OCI-LY3 (cell line): ENCODE results near the gene SYTL3.

Experiments used
- EZH2phosphoT487 ChIP-seq: fragments of 200-600 bp; shearing (Covaris generic); IDR thresholded peaks from 2 replicates; pipeline ENCODE4 v1.6.1; 2018; ENCODE audit warnings: antibody characterized with exemption, mixed run types, low read depth
- TF ChIP-seq, protein P1 (sequence below): fragments of 200-600, 300-600 bp; sonication (generic); IDR thresholded peaks from 2 replicates; pipeline ENCODE4 v1.5.1; 2014; ENCODE audit warnings: antibody characterized with exemption, low read length, low read depth

DNA sequence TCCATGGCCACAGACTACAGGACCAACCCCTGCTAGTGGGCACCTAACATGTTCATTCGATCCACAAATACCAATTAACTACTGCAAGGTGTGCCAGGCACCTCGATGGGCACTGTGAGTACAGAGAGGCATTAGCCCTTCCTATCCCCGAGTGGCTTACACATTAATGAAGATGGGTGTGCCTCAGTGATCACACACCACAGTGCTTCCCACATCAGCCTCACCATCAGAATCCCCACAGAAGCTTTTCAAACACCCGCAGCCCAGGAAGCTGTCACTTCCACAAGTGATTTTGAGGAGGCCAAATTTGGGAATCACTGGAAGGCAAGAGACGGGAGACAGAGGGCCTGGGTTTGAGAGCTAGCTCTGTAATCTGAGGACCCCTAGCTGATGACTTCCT is 145.7 kb downstream of the SYTL3 start:
- TF ChIP-seq, protein P1, sequence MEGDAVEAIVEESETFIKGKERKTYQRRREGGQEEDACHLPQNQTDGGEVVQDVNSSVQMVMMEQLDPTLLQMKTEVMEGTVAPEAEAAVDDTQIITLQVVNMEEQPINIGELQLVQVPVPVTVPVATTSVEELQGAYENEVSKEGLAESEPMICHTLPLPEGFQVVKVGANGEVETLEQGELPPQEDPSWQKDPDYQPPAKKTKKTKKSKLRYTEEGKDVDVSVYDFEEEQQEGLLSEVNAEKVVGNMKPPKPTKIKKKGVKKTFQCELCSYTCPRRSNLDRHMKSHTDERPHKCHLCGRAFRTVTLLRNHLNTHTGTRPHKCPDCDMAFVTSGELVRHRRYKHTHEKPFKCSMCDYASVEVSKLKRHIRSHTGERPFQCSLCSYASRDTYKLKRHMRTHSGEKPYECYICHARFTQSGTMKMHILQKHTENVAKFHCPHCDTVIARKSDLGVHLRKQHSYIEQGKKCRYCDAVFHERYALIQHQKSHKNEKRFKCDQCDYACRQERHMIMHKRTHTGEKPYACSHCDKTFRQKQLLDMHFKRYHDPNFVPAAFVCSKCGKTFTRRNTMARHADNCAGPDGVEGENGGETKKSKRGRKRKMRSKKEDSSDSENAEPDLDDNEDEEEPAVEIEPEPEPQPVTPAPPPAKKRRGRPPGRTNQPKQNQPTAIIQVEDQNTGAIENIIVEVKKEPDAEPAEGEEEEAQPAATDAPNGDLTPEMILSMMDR, result no peak
- no peak for TF ChIP-seq EZH2phosphoT487
